Keratinocyte (primary cell): ENCODE measurements around the gene C11orf91. TPM values are rescaled to one million over a fixed set of nuclear protein-coding genes. Genes with fewer than 3 reads are reported as not detected.
A peak's percentile ranks its signal among the peaks of the same experiment; 100 is the strongest.

Source experiments
- DNase-seq: peaks from one replicate; pipeline ENCODE4 v3.0.0-alpha.2; 2011; ENCODE audit warnings: low read depth, missing footprints, low spot score
- FAIRE-seq: peaks from 2 replicates; lab custom pipeline; 2011; peaks lifted over from hg19 to GRCh38; lab: Jason Lieb, UNC
- H2AFZ ChIP-seq: 2 replicates; pipeline ENCODE4 v1.6.0; 2012; ENCODE audit warnings: low read length, control low read depth, inconsistent platforms; ENCODE audit not compliant: control insufficient read depth
- H3K27ac ChIP-seq: 2 replicates; pipeline ENCODE4 v1.5.1; 2011; ENCODE audit warnings: low read length; ENCODE audit not compliant: control insufficient read depth, insufficient read depth
- H3K27me3 ChIP-seq: 3 replicates; pipeline ENCODE4 v1.6.0; 2011; ENCODE audit warnings: low read length; ENCODE audit not compliant: control insufficient read depth, insufficient read depth; ENCODE audit errors: extremely low read depth
- H3K36me3 ChIP-seq, 2 experiments: 2 replicates in 1 of 2; 3 replicates in 1 of 2; pipeline ENCODE4 v1.5.1; 2011; ENCODE audit warnings: low read length in 2 of 2, mild to moderate bottlenecking in 1 of 2; ENCODE audit not compliant: control insufficient read depth in 2 of 2, insufficient read depth in 2 of 2; ENCODE audit errors: extremely low read depth in 1 of 2
- H3K4me1 ChIP-seq: 3 replicates; pipeline ENCODE4 v1.5.1; 2011; ENCODE audit warnings: low read length; ENCODE audit not compliant: control insufficient read depth, insufficient read depth; ENCODE audit errors: extremely low read depth
- H3K4me2 ChIP-seq: 3 replicates; pipeline ENCODE4 v1.6.0; 2011; ENCODE audit warnings: low read depth, low read length; ENCODE audit not compliant: control insufficient read depth, insufficient read depth; ENCODE audit errors: extremely low read depth
- H3K4me3 ChIP-seq, 3 experiments: fragments of 200-600 bp in 1 of 3; sonication (generic) in 1 of 3; 2 replicates in 2 of 3; 3 replicates in 1 of 3; pipeline ENCODE4 v1.5.1; 2011 to 2016; ENCODE audit warnings: low read length in 3 of 3, mild to moderate bottlenecking in 3 of 3, control low read depth in 2 of 3, inconsistent platforms in 1 of 3, low read depth in 1 of 3, mixed read lengths in 1 of 3, mixed run types in 1 of 3, moderate library complexity in 1 of 3; ENCODE audit not compliant: control insufficient read depth in 2 of 3, insufficient read depth in 2 of 3; ENCODE audit errors: extremely low read depth in 1 of 3
- H3K79me2 ChIP-seq: 2 replicates; pipeline ENCODE4 v1.6.0; 2012; ENCODE audit warnings: low read length; ENCODE audit not compliant: control insufficient read depth, insufficient read depth
- H3K9ac ChIP-seq: 3 replicates; pipeline ENCODE4 v1.6.0; 2011; ENCODE audit warnings: low read length; ENCODE audit not compliant: control insufficient read depth, insufficient read depth; ENCODE audit errors: extremely low read depth
- H3K9me1 ChIP-seq: 3 replicates; pipeline ENCODE4 v1.6.0; 2011; ENCODE audit warnings: low read length; ENCODE audit not compliant: control insufficient read depth, insufficient read depth; ENCODE audit errors: extremely low read depth
- H3K9me3 ChIP-seq: 2 replicates; pipeline ENCODE4 v1.5.1; 2012; ENCODE audit warnings: low read depth, low read length; ENCODE audit not compliant: control insufficient read depth
- H4K20me1 ChIP-seq: 3 replicates; pipeline ENCODE4 v1.6.0; 2011; ENCODE audit warnings: low read length; ENCODE audit not compliant: control insufficient read depth, insufficient read depth; ENCODE audit errors: extremely low read depth
- EZH2 ChIP-seq: IDR thresholded peaks from one replicate; pipeline ENCODE4 v1.6.1; 2012; ENCODE audit warnings: inconsistent platforms, mild to moderate bottlenecking, low read length, moderate library complexity
- dilution Hi-C: fragments of 300-500 bp; cut with MboI; formaldehyde crosslinking; loops from one replicate; pipeline ENCODE4 v1.7.0; 2020; ENCODE audit warnings: low sequenced_read_pairs; ENCODE audit not compliant: extremely low pct_ligation_motif_present
- polyA plus RNA-seq, 5 experiments: library from polyadenylated mRNA; depleted of rRNA in 3 of 5; stranded (reverse) in 3 of 5; stranded (forward) in 1 of 5; unstranded in 1 of 5; fragments of >200 nt; gene quantifications; 1 replicate in 1 of 5; 2 replicates in 3 of 5; 3 replicates in 1 of 5; pipeline versions ENCODE4 v1.2.1 to v1.2.3, GENCODE V29; 2011 to 2012; ENCODE audit warnings: missing spikeins in 2 of 5, low read depth in 1 of 5, low replicate concordance in 1 of 5
- TF ChIP-seq, protein P1 (sequence below), 3 experiments: IDR thresholded peaks in 1 of 3; conservative IDR thresholded peaks in 1 of 3; optimal IDR thresholded peaks in 1 of 3; 2 replicates in 2 of 3; 3 replicates in 1 of 3; pipeline versions ENCODE3 to v1.5.1; 2011; ENCODE audit warnings: low read length in 3 of 3, mild to moderate bottlenecking in 3 of 3, moderate library complexity in 2 of 3, control low read depth in 1 of 3, inconsistent platforms in 1 of 3; ENCODE audit not compliant: insufficient read depth in 2 of 3; ENCODE audit errors: extremely low read depth in 1 of 3

The C11orf91 gene
- polyA plus RNA-seq, 1 donor (not counting 4 experiments of a cell fraction or from before 2014, with no cell fraction given), result 0.10 TPM

DNA sequence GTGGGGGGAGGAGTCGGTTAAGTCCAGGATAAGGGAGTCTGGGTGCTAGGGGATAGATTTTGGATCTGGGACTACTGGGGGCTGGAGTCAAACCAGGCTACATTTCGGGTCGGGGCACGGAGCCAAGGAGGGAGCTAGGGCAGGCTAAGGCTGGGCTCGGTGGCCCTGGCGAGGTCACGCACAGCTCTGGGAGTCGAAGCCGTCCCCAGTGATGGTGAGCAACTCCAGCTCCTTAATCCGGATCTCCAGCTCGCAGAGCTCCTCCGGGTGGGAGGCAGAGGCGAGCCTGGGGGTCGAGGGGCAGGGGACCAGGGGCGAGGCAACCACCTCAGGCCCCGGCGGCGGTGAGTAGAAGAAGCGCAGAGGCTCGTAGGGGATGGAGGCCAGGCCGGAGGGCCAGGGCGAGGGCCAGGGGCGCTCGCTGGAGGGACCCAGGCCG, 544 bp downstream of the C11orf91 start:
- TF ChIP-seq, protein P1, sequence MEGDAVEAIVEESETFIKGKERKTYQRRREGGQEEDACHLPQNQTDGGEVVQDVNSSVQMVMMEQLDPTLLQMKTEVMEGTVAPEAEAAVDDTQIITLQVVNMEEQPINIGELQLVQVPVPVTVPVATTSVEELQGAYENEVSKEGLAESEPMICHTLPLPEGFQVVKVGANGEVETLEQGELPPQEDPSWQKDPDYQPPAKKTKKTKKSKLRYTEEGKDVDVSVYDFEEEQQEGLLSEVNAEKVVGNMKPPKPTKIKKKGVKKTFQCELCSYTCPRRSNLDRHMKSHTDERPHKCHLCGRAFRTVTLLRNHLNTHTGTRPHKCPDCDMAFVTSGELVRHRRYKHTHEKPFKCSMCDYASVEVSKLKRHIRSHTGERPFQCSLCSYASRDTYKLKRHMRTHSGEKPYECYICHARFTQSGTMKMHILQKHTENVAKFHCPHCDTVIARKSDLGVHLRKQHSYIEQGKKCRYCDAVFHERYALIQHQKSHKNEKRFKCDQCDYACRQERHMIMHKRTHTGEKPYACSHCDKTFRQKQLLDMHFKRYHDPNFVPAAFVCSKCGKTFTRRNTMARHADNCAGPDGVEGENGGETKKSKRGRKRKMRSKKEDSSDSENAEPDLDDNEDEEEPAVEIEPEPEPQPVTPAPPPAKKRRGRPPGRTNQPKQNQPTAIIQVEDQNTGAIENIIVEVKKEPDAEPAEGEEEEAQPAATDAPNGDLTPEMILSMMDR (optimal IDR thresholded peaks at IDR 0.05 in 1 of 3, IDR thresholded peaks at IDR 0.05 in 1 of 3, conservative IDR thresholded peaks at IDR 0.05 in 1 of 3; ENCODE audit: extremely low read depth in 1 of 3, insufficient read depth in 2 of 3, low read length in 3 of 3), result no peak
- TF ChIP-seq EZH2, result no peak
- Histone ChIP-seq H3K36me3 (peaks cover 0 to 4% of the 10 kb centered on the region in 2 experiments), H3K27me3 (no peaks in the 10 kb centered on the region), H3K4me2 (peak overlapping the region; percentile 13), H4K20me1 (no peaks in the 10 kb centered on the region), H3K4me1 (peaks cover 75% of the 10 kb centered on the region), H3K9me1 (no peaks in the 10 kb centered on the region), H3K4me3 (peak overlapping the region in 1 of 3 experiments; percentile 13), H3K9ac (peak overlapping the region; percentile 63), H3K9me3 (no peaks in the 10 kb centered on the region), H3K27ac (peak overlapping the region; percentile 39), H2AFZ (no peak overlapping the region), H3K79me2 (no peaks in the 10 kb centered on the region)
- FAIRE-seq (no peak), DNase-seq (no peak)
- dilution Hi-C loops, result no loop called here

DNA sequence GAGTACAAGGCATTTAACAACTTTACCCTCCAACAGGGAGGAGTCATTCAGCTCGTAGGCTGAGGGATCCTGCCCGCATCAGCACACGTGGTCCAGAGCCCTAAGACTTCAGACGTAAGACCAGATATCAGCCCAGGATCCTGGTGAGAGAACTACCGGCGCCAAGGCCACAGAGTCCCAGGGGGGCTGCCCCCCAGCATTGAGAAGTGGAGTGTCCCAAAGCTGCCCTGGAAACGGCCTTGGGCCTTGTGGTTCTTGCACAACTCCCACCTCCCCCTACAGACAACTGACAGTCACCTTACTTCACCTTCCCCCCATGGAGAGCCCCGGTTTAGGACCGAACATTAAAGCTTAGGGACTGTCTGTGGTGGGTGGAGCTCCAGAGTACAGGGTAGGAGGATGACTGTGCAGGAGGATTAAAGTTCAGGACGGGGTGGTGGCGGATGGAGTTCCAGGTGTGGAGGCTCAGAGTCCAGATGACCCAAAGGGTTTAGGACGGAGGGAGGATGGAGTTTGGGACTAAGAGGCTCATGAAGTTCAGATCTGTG, 1.0 kb downstream of the C11orf91 start:
- Histone ChIP-seq H3K27me3 (no peaks in the 10 kb centered on the region), H3K4me2 (peak overlapping the region; percentile 13), H3K79me2 (no peaks in the 10 kb centered on the region), H3K9me3 (no peaks in the 10 kb centered on the region), H4K20me1 (no peaks in the 10 kb centered on the region), H3K9me1 (no peaks in the 10 kb centered on the region), H3K4me3 (no peak overlapping the region), H3K4me1 (peaks cover 73% of the 10 kb centered on the region), H2AFZ (no peak overlapping the region), H3K36me3 (peaks cover 0 to 3% of the 10 kb centered on the region in 2 experiments), H3K9ac (no peak overlapping the region), H3K27ac (peak overlapping the region; percentile 39)
- dilution Hi-C loops, result no loop called here
- TF ChIP-seq EZH2, result no peak
- TF ChIP-seq, protein P1 (optimal IDR thresholded peaks at IDR 0.05 in 1 of 3, IDR thresholded peaks at IDR 0.05 in 1 of 3, conservative IDR thresholded peaks at IDR 0.05 in 1 of 3; ENCODE audit: extremely low read depth in 1 of 3, insufficient read depth in 2 of 3, low read length in 3 of 3), result no peak
- FAIRE-seq (no peak), DNase-seq (no peak)
